Kidney (tissue), 14 donors: ENCODE data around the gene LRRC2. TPM values are rescaled to one million over a fixed set of nuclear protein-coding genes. Genes with fewer than 3 reads are reported as not detected.

Source experiments
- DNase-seq, 5 donors: peaks; one replicate each; pipeline ENCODE4 v3.0.0-alpha.2; 2013 to 2020
- FAIRE-seq: peaks from 2 replicates; lab custom pipeline; 2012; peaks lifted over from hg19 to GRCh38; lab: Jason Lieb, UNC
- H3K27ac ChIP-seq, 2 donors: one replicate each; pipeline ENCODE4 v1.7.0; 2013; ENCODE audit warnings: low read depth in 2 of 2, low read length in 2 of 2, inconsistent platforms in 1 of 2
- H3K27me3 ChIP-seq: one replicate; pipeline ENCODE4 v1.7.1; 2013; ENCODE audit warnings: low read length, inconsistent platforms; ENCODE audit not compliant: control insufficient read depth, insufficient read depth
- H3K36me3 ChIP-seq, 3 donors: one replicate each; pipeline versions ENCODE4 v1.7.0 to v1.7.1; 2013; ENCODE audit warnings: low read length in 3 of 3, control low read depth in 1 of 3, inconsistent platforms in 1 of 3; ENCODE audit not compliant: insufficient read depth in 3 of 3, control insufficient read depth in 2 of 3
- H3K4me1 ChIP-seq, 3 donors: one replicate each; pipeline versions ENCODE4 v1.7.0 to v1.7.1; 2013; ENCODE audit warnings: low read length in 3 of 3, inconsistent platforms in 1 of 3, low read depth in 1 of 3; ENCODE audit not compliant: control insufficient read depth in 2 of 3, insufficient read depth in 2 of 3
- H3K4me3 ChIP-seq, 3 donors: one replicate each; pipeline versions ENCODE4 v1.7.0 to v1.8.1; 2013; ENCODE audit warnings: low read length in 3 of 3, control low read depth in 1 of 3, inconsistent platforms in 1 of 3
- H3K9ac ChIP-seq, 3 donors: one replicate each; pipeline versions ENCODE4 v1.7.0 to v1.7.1; 2013; ENCODE audit warnings: low read length in 3 of 3, control low read depth in 1 of 3, inconsistent platforms in 1 of 3
- H3K9me3 ChIP-seq, 3 donors: one replicate each; pipeline versions ENCODE4 v1.7.0 to v1.7.1; 2013; ENCODE audit warnings: low read length in 3 of 3, control low read depth in 1 of 3, inconsistent platforms in 1 of 3; ENCODE audit not compliant: control insufficient read depth in 2 of 3, insufficient read depth in 1 of 3
- CTCF ChIP-seq: IDR thresholded peaks from 3 replicates; pipeline ENCODE4 v1.5.1; 2012; ENCODE audit warnings: mild to moderate bottlenecking, moderate library complexity, borderline replicate concordance; ENCODE audit not compliant: insufficient read depth; ENCODE audit errors: extremely low read depth
- intact Hi-C: fragments of 100-400 bp; cut with DNase I; formaldehyde crosslinking; loops from one replicate; pipeline ENCODE4 v1.11.1; 2022
- polyA plus RNA-seq: library from polyadenylated mRNA; stranded (reverse); fragments of 350-450 nt; fragmentation: Illumina TruSeq; extraction: RNeasy Lipid Tissue Mini Kit (QIAGEN cat#74804); gene quantifications from one replicate; pipeline ENCODE4 v1.2.3, GENCODE V29; 2014; ENCODE audit warnings: low read depth, low replicate concordance; ENCODE audit not compliant: insufficient read depth
- total RNA-seq: library from RNA; stranded (reverse); fragmentation: NEBNext Ultra II Directional; extraction: Animal tissue kit (Norgen Biotek cat#: 25700); gene quantifications from one replicate; pipeline ENCODE4 v1.2.1, GENCODE V29; 2021
- donor health status: control.
- donor health status: control.
- donor health status: control.
- donor health status: control.
- donor health status: control.
- donor health status: DM: yes; HTN: yes; CAD: no.
- donor health status: Normal renal cell carcinoma (clear cell type).

LRRC2 gene
- total and polyA plus RNA-seq, 2 donors from 2014 or later: 3.4 to 7.5 TPM

- Histone ChIP-seq H3K9me3 (no peaks in the 10 kb centered on the region), H3K4me1 (no peaks in the 10 kb centered on the region), H3K36me3 (no peaks in the 10 kb centered on the region), H3K4me3 (no peak overlapping the region), H3K27me3 (peaks cover 4% of the 10 kb centered on the region), H3K27ac (no peak overlapping the region), H3K9ac (no peak overlapping the region)
- intact Hi-C loops: no loop called here
- FAIRE-seq (no peak), DNase-seq (peak in 1 of 5 donors; percentile 83)
- no peak for TF ChIP-seq CTCF
These were observed 96.3 kb downstream of the LRRC2 start for GRCh38 chr3:46469680-46470357.

GRCh38 chr3:46468753-46469600, 97.1 kb downstream of the LRRC2 start:
- DNase-seq (no peak), FAIRE-seq (no peak)
- peaks cover 0 to under 1% (median 0%) of the 10 kb centered on the region in 3 donors for H3K4me1 ChIP-seq
- no peak overlapping the region for H3K27ac ChIP-seq
- no peak overlapping the region for H3K4me3 ChIP-seq
- H3K9me3 ChIP-seq: no peaks in the 10 kb centered on the region
- no peak for TF ChIP-seq CTCF
- intact Hi-C loops: no loop called here
- peaks cover 8% of the 10 kb centered on the region for H3K27me3 ChIP-seq
- no peaks in the 10 kb centered on the region for H3K36me3 ChIP-seq
- no peak overlapping the region for H3K9ac ChIP-seq

GRCh38 chr3:46467562-46467961, 98.5 kb downstream of the LRRC2 start:
- no peak for FAIRE-seq
- Histone ChIP-seq H3K27me3 (peaks cover 14% of the 10 kb centered on the region), H3K4me1 (peaks cover 0 to 3% (median 0%) of the 10 kb centered on the region in 3 donors), H3K9ac (no peak overlapping the region), H3K4me3 (no peak overlapping the region), H3K36me3 (no peaks in the 10 kb centered on the region), H3K27ac (no peak overlapping the region), H3K9me3 (no peaks in the 10 kb centered on the region)
- intact Hi-C loops: no loop called here
- DNase-seq: no peak
- no peak for TF ChIP-seq CTCF
